GM10847 (cell line): ENCODE results near the gene CD99L2.

Experiments used
- POLR2A ChIP-seq: IDR thresholded peaks from 2 replicates; pipeline ENCODE4 v1.6.1; 2011; ENCODE audit not compliant: insufficient read length; ENCODE audit errors: extremely low read depth

CD99L2 gene

DNA sequence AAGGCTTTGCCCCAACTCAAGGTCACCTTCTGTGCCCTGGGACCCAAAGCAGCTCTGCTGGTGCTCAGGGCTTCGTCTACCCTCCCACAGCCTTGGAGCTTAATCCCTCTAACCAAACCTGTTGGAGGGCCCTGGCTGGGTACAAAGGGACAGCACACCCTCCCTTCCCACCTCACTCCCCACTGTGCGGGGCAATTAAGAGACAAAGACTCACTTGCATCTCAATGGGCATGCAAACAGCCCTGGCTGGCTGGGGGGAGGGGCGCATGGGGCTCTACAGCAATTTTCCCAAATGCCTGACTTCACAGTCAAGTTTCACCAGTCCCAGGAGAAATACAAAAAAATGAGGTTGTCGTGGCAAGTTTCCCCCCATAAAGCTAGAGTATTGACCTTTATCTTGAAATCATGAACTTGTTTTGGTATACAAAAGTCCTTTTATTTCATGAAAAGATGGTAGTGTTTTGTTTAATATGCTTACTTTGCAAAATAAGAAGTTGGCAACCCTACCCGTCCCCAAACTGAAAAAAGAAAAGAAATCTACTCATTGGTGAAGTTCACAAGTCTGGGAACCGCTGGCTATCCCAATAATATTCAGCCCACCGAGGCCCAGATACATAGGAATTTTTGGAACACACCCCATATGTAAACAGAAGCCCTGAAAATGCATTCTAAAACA is 4.1 kb upstream of the CD99L2 start:
- no peak for TF ChIP-seq POLR2A

DNA sequence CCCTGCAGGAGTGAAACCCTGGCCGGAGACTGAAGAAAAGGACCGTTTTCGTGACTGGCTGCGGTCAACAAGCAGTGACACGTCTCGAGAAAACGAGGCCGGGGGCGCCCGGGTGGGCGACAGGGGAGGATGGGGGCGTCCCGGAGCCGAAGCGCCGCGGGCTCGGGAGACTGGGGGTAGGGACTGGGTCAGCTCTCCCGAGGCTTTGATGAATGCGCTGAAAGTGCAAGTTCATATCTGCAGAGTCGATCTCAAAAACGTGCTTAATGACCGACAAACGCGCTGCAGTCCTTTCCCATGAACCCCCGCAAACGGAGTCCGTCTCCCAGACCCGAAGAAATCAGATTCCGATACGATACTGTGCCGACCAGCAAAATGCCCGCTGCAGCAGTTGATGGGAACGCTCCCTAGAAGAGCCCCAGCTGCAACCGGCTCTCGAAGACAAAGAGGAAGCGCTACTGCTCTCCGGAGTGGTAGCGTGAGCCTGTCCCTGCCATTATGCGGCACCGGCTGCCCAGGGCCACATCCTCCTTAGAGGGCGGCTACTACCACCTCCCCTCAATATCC is 806 bp upstream of the CD99L2 start:
- no peak for TF ChIP-seq POLR2A

DNA sequence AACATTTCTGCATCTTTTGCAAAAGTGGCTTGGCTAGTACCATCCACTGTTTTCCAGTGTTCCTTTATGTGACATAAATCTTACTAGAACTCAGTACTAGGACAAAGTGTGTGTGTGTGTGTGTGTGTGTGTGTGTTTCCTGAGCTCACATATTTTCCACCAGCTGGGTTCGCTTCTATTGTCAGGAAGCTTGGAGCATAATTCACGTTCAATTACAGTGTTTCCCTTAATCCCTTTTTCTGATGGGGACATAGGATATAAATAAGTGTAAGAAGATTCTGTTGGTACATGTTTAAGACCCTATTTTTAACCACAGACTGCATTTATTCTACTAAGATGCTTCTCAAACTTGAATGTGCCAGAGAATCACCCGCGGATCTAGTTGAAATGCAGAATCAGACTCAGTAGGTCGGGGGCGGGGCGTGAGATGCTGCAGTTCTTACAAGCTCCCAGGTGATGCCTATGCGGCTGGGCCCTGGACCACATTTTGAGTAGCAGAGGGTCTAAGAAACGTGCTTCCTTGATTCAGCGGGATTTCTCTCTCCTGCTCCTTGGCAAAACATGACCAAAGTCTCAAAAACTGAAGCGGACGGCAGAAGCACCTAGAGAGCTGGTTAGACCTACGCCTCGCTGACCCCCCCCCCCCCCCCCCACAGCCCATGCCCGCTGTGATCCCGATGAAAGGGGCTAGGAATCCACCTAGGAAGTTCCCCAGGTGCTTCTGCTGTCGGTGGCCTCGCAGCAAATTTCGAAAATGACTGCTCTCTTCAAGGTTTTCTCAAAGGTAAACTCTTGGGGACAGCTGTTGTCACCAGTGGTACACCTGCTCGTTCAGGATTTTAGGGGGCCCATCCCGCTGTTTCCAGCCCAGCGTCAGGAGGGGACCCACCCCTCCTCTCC is 797 bp downstream of the CD99L2 start:
- TF ChIP-seq POLR2A, result no peak

DNA sequence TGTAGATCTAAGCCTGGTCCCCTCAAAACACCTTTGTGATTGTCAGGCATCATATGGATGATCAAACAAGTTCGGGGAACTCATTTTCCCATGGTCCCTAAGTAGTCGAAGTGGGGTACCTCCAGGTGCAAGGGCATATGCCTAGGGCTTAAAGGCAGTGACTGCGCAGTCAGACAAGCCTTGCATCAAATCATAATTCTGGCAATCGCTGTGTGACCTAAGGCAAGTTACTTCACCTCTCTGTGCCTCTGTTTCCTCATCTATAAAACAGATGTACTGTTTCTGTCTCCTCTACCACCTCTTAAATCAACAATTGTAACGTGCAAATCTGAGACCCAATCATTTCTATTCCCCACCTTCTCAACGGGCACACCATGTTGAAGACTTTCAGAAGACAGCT is 1.8 kb downstream of the CD99L2 start:
- TF ChIP-seq POLR2A, result no peak

DNA sequence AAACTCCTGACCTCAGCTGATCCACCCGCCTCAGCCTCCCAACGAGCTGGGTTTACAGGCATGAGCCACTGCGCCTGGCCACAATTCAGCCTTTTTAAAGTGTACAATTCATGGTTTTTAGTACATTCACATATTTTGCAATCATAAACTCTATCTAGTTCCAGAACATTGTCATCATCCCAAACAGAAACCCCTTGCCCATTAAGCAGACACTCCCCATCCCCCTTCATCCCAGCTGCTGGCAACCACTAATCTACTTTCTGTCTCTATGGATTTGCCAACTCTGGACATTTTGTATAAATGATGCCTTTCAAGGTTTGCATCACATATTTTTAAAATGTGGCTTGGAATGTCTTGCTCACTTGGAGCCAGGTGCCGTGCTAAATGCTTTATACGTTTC is 4.5 kb downstream of the CD99L2 start:
- TF ChIP-seq POLR2A, result no peak

DNA sequence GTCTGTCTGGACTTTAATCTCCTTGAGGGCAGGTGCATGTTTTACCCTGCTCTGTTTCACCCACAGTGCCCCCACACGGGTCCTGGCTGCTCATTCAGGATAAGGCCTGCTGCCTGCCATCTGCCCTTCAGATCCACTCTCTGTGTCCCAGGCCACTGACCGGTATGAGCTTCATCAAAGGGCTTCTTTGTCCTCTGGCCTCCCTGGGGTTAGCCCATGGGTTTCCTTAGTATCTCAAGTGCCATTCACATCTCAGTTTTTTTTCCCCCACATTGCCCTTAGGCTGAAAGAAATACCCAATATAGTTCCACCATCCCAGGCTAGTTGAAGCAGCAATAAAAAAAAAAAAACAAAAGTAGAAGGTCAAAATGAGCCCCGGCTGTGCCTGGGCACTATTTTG is 9.3 kb downstream of the CD99L2 start:
- TF ChIP-seq POLR2A, result no peak

DNA sequence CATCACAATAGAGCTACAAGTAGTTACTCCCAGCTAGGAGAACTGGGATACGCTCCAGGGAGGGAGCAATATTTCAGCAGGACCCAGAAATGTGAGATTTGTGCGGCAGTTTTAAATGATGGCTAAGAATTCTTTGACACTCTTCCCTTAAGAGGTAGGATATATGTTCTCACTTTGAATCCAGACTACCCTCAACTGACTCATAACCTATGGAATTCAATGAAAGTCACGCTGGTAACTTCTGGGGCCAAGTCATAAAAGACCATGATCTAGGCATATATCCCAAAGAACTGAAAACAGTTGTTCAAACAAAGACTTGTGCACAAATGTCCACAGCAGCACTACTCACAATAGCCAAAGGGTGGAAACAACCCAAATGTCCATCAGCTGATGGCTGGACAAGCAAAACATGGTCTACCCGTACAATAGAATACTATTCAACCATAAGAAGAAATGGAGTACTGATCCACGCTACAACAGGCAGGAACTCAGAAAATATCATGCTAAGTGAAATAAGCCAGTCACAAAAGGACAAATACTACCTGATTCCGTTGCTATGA is 10.5 kb downstream of the CD99L2 start:
- no peak for TF ChIP-seq POLR2A

DNA sequence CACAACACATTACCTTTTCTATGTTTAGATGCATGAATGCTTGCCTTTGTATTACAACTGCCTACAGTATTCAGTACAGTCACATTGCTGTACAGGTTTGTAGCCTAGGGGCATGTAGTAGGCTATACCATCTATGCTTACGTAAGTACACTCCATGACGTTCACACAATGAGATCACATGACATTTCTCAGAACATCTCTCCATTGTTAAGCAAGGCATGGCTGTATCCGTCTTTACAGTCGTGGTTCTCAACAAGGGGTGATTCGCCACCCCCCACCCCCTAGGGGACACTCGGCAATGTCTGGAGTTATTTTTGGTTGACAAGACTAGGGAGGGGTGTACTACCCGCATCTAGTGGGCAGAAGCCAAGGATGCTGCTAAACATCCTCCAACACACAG is 12.1 kb downstream of the CD99L2 start:
- no peak for TF ChIP-seq POLR2A

DNA sequence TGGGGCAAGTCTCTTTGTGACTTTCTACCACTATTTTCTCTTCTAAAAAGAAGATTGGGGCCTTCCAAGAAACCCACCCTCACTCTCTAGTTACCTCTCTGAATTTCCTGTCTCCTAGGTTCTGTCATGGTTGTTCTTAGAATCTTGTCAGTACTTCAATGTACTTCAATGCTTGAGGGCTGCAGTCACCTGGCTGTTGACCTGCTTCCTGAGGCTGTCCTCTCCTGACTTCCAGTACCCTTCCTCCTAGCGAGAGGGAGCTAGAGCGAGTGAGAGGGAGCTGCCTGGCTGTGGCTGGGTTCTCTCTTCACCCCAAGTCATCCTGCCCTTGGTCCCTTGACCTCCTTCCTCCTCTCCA is 17.7 kb downstream of the CD99L2 start:
- no peak for TF ChIP-seq POLR2A

DNA sequence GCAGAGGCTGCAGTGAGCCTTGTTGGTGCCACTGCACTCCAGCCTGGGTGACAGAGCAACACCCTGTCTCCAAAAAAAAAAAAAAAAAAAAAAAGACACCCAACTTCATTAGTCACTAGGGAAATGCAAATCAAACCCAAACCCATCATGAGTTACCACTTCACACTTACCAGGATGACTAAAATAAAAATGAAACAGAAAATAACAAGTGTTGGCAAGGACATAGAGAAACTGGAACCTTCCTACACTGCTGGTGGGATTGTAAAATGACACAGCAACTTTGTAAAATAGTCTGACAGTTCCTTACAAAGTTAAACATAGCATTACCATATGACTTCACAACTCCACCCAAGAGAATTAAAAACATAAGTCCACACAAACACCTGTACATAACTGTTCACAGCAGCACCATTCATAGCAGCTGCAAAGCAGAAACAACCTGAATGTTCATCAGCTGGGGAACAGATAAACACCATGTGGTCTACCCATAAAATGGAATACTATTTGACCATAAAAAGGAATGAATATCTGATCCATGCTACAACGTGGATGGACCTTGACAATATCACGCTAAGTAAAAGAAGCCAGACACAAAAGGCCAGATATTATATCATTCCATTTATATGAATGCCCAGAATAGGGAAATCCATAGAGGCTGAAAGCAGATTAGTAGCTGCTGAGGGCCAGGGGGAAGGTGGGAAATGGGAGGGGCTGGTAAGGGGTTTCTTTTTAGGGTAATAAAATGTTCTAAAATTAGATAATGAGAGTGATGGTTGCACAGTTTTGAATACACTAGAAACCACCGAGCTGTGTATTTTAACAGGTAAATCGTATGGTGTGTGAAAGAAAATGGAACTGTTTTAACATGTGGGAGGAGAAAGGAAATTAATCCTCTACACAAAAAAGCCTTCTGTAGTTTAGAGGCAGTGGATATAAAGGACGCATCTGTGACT is 18.3 kb downstream of the CD99L2 start:
- no peak for TF ChIP-seq POLR2A

DNA sequence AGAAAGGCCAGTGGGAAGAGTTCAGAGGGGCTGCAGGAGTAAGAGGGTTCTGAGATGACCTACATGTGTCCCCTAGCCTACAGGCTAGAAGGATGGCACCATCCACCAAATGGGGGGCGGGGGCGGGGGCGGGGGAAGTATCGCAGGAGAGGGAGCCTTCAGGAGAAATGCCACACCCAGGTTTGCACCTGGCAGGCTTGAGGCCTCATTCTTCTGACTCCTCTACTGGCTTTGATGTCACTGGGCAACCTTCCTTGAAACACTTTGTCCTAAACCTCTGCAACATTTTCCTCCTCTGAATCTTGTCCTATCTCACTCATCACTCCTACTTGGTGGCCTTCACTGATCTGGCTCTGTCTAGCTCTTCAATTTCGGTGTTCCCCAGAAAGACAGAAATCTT is 24.0 kb downstream of the CD99L2 start:
- no peak for TF ChIP-seq POLR2A

DNA sequence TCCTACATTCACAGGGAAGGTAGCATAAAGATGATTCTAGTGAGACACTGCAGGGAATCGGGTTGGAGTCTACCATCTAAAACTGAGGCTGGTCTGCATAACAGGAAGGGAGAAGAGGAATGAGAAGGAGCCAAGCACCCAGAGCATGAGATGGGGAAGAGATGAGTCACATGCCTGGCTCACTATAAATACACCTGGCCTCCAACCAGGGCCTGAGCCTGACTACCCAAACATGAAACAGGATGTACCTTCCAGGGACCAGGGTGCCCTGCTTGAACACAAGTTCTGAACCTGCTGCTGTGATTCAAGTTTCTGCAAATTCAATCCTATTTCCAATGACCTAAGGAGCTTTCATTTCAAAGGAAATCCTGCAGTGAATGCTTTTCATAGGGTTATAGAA is 24.9 kb downstream of the CD99L2 start:
- no peak for TF ChIP-seq POLR2A

DNA sequence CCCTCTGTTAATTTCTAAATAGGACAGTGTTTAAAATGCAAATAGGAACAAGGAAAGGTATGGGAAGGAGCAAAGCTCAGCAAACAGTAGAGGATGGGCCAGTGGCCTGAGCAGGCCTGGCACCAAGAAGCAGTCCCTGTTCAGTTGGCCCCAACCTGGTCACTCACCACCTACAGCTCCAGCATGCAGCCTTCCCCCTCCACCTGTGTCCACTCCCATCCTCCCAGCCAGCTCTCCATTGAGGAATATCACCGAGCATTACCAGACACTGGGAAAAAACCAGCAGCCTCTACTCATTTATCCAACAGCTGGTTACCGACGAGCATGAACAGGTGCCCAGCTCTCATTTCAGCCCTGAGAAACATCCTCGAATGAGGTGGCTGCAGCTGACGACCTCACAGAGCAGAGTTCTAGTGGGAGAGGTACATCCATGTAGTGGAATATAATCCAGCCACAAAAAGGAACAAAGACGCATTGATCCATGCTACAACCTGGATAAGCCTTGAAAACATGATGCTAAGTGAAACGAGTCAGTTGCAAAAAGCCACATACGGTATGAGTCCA is 25.6 kb downstream of the CD99L2 start:
- TF ChIP-seq POLR2A, result no peak

DNA sequence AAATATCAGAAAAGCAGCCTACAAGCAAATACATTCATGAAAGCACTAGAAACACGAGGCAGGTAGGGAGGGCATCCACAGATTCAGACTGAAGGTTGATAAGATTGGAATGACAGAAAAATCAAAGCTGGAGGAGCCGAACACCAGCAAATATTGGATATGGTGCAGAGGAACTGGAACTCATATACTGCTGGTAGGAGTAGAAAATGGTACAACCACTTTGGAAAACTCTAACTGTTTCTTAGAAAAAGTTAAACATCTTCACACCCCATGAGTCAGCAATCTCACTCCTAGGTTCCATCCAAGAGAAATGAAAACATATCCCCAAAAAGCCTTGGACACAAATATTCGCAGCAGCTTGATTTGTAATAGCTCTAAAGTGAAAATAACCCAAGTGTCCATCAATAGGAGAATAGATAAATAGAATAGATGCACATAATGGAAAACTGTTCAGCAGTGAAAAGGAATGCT is 27.1 kb downstream of the CD99L2 start:
- TF ChIP-seq POLR2A, result no peak
